Measurements from ENCODE around the gene SCAPER.

GRCh38 chr15:76903251-76903681 is 1.9 kb downstream of the SCAPER start:
- TF ChIP-seq POLR2AphosphoS5 (IDR thresholded peaks at IDR 0.05) (no peak), CTCF (IDR thresholded peaks at IDR 0.05; ENCODE audit: poor library complexity, severe bottlenecking) (peak; percentile 38), RAD21 (conservative IDR thresholded peaks at IDR 0.05) (no peak), EZH2 (IDR thresholded peaks at IDR 0.05; ENCODE audit: borderline replicate concordance, insufficient read depth, low read length, poor library complexity, severe bottlenecking) (no peak), MXI1 (conservative IDR thresholded peaks at IDR 0.05; ENCODE audit: poor library complexity, severe bottlenecking) (no peak), EP300 (conservative IDR thresholded peaks at IDR 0.05; ENCODE audit: poor library complexity, severe bottlenecking) (no peak), REST (IDR thresholded peaks at IDR 0.05; ENCODE audit: borderline replicate concordance) (no peak)
